CD14-positive monocyte (primary cell): ENCODE measurements around the gene CPA2. TPM values are rescaled to one million over a fixed set of nuclear protein-coding genes. Genes with fewer than 3 reads are reported as not detected.
"Not testable (repeated sequence)": the region's sequence is repeated elsewhere in the genome, so short reads cannot be mapped to it uniquely, and the experiment has no call there.

Experiments used
- DNase-seq, 3 donors: peaks; one replicate each; pipeline ENCODE4 v3.0.0-alpha.2; 2011 to 2022
- H2AFZ ChIP-seq: 2 replicates; pipeline ENCODE4 v1.6.0; 2012; ENCODE audit warnings: mild to moderate bottlenecking, low read depth, low read length, inconsistent platforms; ENCODE audit not compliant: insufficient read depth, poor library complexity, severe bottlenecking
- H3K27ac ChIP-seq, 2 donors: 1 replicate in 1 of 2; 2 replicates in 1 of 2; pipeline ENCODE4 v1.5.1; 2012 to 2013; ENCODE audit warnings: low read length in 2 of 2, control low read depth in 1 of 2, inconsistent platforms in 1 of 2, low read depth in 1 of 2, mild to moderate bottlenecking in 1 of 2
- H3K27me3 ChIP-seq, 2 donors: one replicate each; pipeline versions ENCODE4 v1.6.0 to v1.6.1; 2011 to 2013; ENCODE audit warnings: low read length in 2 of 2; ENCODE audit not compliant: control insufficient read depth in 2 of 2, insufficient read depth in 2 of 2
- H3K36me3 ChIP-seq, 2 donors: replicated peaks in 1 of 2; 1 replicate in 1 of 2; 2 replicates in 1 of 2; pipeline versions ENCODE4 v1.5.1 to v1.6.1; 2012 to 2013; ENCODE audit warnings: low read length in 2 of 2, control low read depth in 1 of 2, inconsistent platforms in 1 of 2, mild to moderate bottlenecking in 1 of 2; ENCODE audit not compliant: insufficient read depth in 2 of 2, control insufficient read depth in 1 of 2
- H3K4me1 ChIP-seq, 2 donors: 1 replicate in 1 of 2; 2 replicates in 1 of 2; pipeline versions ENCODE4 v1.5.1 to v1.6.1; 2012 to 2013; ENCODE audit warnings: low read length in 2 of 2, control low read depth in 1 of 2, inconsistent platforms in 1 of 2, mild to moderate bottlenecking in 1 of 2, moderate library complexity in 1 of 2; ENCODE audit not compliant: insufficient read depth in 2 of 2, control insufficient read depth in 1 of 2
- H3K4me2 ChIP-seq: replicated peaks from 2 replicates; pipeline ENCODE3; 2012; ENCODE audit warnings: low read length, moderate library complexity, mild to moderate bottlenecking; ENCODE audit not compliant: poor library complexity, severe bottlenecking; ENCODE audit errors: extremely low read depth
- H3K4me3 ChIP-seq, 3 experiments: fragments of 200-600 bp in 1 of 3; sonication (generic) in 1 of 3; replicated peaks in 1 of 3; 1 replicate in 2 of 3; 2 replicates in 1 of 3; pipeline ENCODE4 v1.5.1; 2011 to 2013; ENCODE audit warnings: low read length in 3 of 3, mild to moderate bottlenecking in 3 of 3, control low read depth in 2 of 3, low read depth in 2 of 3, inconsistent platforms in 1 of 3, moderate library complexity in 1 of 3
- H3K79me2 ChIP-seq: 2 replicates; pipeline ENCODE4 v1.6.0; 2012; ENCODE audit warnings: mild to moderate bottlenecking, control low read depth, inconsistent platforms, low read length, moderate library complexity; ENCODE audit not compliant: insufficient read depth
- H3K9ac ChIP-seq: 2 replicates; pipeline ENCODE4 v1.6.0; 2017; ENCODE audit warnings: low read length, mild to moderate bottlenecking; ENCODE audit not compliant: insufficient read depth, poor library complexity, severe bottlenecking
- H3K9me3 ChIP-seq, 2 donors: replicated peaks in 1 of 2; 1 replicate in 1 of 2; 2 replicates in 1 of 2; pipeline versions ENCODE4 v1.5.1 to v1.6.1; 2012 to 2013; ENCODE audit warnings: low read length in 2 of 2, control low read depth in 1 of 2; ENCODE audit not compliant: control insufficient read depth in 1 of 2, insufficient read depth in 1 of 2
- H4K20me1 ChIP-seq: 2 replicates; pipeline ENCODE4 v1.6.0; 2012; ENCODE audit warnings: mild to moderate bottlenecking, low read length, control low read depth, moderate library complexity; ENCODE audit not compliant: insufficient read depth
- H3K27ac Mint-ChIP-seq, 7 donors: one replicate each; pipeline ENCODE4 v1.8.0; 2020; ENCODE audit warnings: mild to moderate bottlenecking in 7 of 7, mixed read lengths in 7 of 7, moderate library complexity in 6 of 7, inconsistent platforms in 2 of 7
- H3K27me3 Mint-ChIP-seq, 3 donors: one replicate each; pipeline ENCODE4 v1.8.0; 2021 to 2022; ENCODE audit warnings: low read depth in 3 of 3, mild to moderate bottlenecking in 3 of 3, mixed read lengths in 3 of 3, moderate library complexity in 3 of 3, inconsistent platforms in 1 of 3
- H3K36me3 Mint-ChIP-seq, 2 donors: one replicate each; pipeline ENCODE4 v1.8.0; 2020; ENCODE audit warnings: mixed read lengths in 2 of 2, inconsistent platforms in 1 of 2, mild to moderate bottlenecking in 1 of 2
- H3K4me1 Mint-ChIP-seq: one replicate; pipeline ENCODE4 v1.8.0; 2020; ENCODE audit warnings: mild to moderate bottlenecking, mixed read lengths
- H3K4me3 Mint-ChIP-seq, 2 donors: one replicate each; pipeline ENCODE4 v1.8.0; 2020; ENCODE audit warnings: mild to moderate bottlenecking in 2 of 2, mixed read lengths in 2 of 2, moderate library complexity in 1 of 2
- H3K9me3 Mint-ChIP-seq, 7 donors: one replicate each; pipeline ENCODE4 v1.8.0; 2020 to 2022; ENCODE audit warnings: mixed read lengths in 7 of 7, mild to moderate bottlenecking in 6 of 7, moderate library complexity in 6 of 7, inconsistent platforms in 2 of 7
- CTCF ChIP-seq: fragments of 200-600 bp; IDR thresholded peaks from one replicate; pipeline ENCODE4 v1.8.0; 2022; ENCODE audit warnings: antibody characterized with exemption, mild to moderate bottlenecking
- WGBS: methylation state at CpG from one replicate; pipeline ENCODE4 v1.1.5; 2013; ENCODE audit warnings: missing lambda C conversion rate; ENCODE audit not compliant: insufficient coverage; 5-methylcytosine and 5-hydroxymethylcytosine counted together
- intact Hi-C, 2 donors: fragments of 100-400 bp; cut with micrococcal nuclease; formaldehyde crosslinking; loops; one replicate each; pipeline versions ENCODE4 v1.15.0 to v1.15.1; 2023
- polyA plus RNA-seq, 3 donors: library from polyadenylated mRNA; depleted of rRNA in 1 of 3; unstranded in 2 of 3; stranded (reverse) in 1 of 3; fragments of 300-500 nt in 2 of 3; fragments of >200 nt in 1 of 3; fragmentation: Illumina TruSeq in 2 of 3; gene quantifications; 1 replicate in 2 of 3; 2 replicates in 1 of 3; pipeline ENCODE4 v1.2.3, GENCODE V29; 2012 to 2021

CPA2 gene
- polyA plus RNA-seq, 3 donors, result not detected

GRCh38 chr7:130223646-130224045 is 43.0 kb upstream of the CPA2 start:
- WGBS, result no CpG with 5 or more reads among the region's 1 CpG
- no peaks in the 10 kb centered on the region for H4K20me1 ChIP-seq
- no peak overlapping the region for H3K4me3 Mint-ChIP-seq
- peaks cover 2 to 12% (median 5%) of the 10 kb centered on the region in 7 donors for H3K9me3 Mint-ChIP-seq
- H3K36me3 ChIP-seq, result no peaks in the 10 kb centered on the region
- H3K27me3 Mint-ChIP-seq, result peaks cover 0 to 3% (median 2%) of the 10 kb centered on the region in 3 donors
- no peak overlapping the region for H3K4me3 ChIP-seq
- intact Hi-C loops, result no loop called here
- H3K27me3 ChIP-seq, result no peaks in the 10 kb centered on the region
- no peak for DNase-seq
- H3K79me2 ChIP-seq, result no peaks in the 10 kb centered on the region
- H3K4me2 ChIP-seq, result no peak overlapping the region
- no peak overlapping the region for H3K27ac ChIP-seq
- H2AFZ ChIP-seq, result no peak overlapping the region
- H3K27ac Mint-ChIP-seq, result peak overlapping the region in 1 of 7 donors; percentile 15
- no peak for TF ChIP-seq CTCF
- no peaks in the 10 kb centered on the region for H3K36me3 Mint-ChIP-seq
- no peaks in the 10 kb centered on the region for H3K9me3 ChIP-seq
- no peaks in the 10 kb centered on the region for H3K4me1 ChIP-seq
- no peaks in the 10 kb centered on the region for H3K4me1 Mint-ChIP-seq
- no peak overlapping the region for H3K9ac ChIP-seq

- WGBS, result no CpG with 5 or more reads among the region's 5 CpGs
- H3K9me3 ChIP-seq, result no peaks in the 10 kb centered on the region
- Mint-ChIP-seq H3K4me1 (no peaks in the 10 kb centered on the region), H3K27me3 (peaks cover 0 to 3% (median 2%) of the 10 kb centered on the region in 3 donors), H3K36me3 (no peaks in the 10 kb centered on the region), H3K9me3 (peaks cover 2 to 12% (median 5%) of the 10 kb centered on the region in 7 donors), H3K27ac (no peak overlapping the region), H3K4me3 (no peak overlapping the region)
- no peak overlapping the region for H3K9ac ChIP-seq
- no peak overlapping the region for H3K4me3 ChIP-seq
- no peaks in the 10 kb centered on the region for H3K79me2 ChIP-seq
- no peak overlapping the region for H3K27ac ChIP-seq
- no peak for TF ChIP-seq CTCF
- no peak overlapping the region for H2AFZ ChIP-seq
- H3K4me2 ChIP-seq, result no peak overlapping the region
- no peaks in the 10 kb centered on the region for H3K4me1 ChIP-seq
- H4K20me1 ChIP-seq, result no peaks in the 10 kb centered on the region
- no peaks in the 10 kb centered on the region for H3K27me3 ChIP-seq
- H3K36me3 ChIP-seq, result no peaks in the 10 kb centered on the region
- intact Hi-C loops, result no loop called here
- DNase-seq, result no peak
These were observed 42.5 kb upstream of the CPA2 start for GRCh38 chr7:130224210-130224609.

GRCh38 chr7:130224923-130225322 is 41.7 kb upstream of the CPA2 start:
- H3K36me3 ChIP-seq, H3K4me3 Mint-ChIP-seq, H3K27me3 Mint-ChIP-seq, H3K79me2 ChIP-seq, H3K9ac ChIP-seq, H3K4me1 Mint-ChIP-seq, H4K20me1 ChIP-seq, intact Hi-C loops, H2AFZ ChIP-seq, DNase-seq, H3K4me1 ChIP-seq, H3K27me3 ChIP-seq, H3K36me3 Mint-ChIP-seq, H3K4me2 ChIP-seq, H3K9me3 ChIP-seq, H3K27ac ChIP-seq, H3K4me3 ChIP-seq: not testable (repeated sequence)
- 92% methylated on average over 2 of the region's 3 CpGs for WGBS
- Mint-ChIP-seq H3K27ac (peak overlapping the region in 1 of 7 donors; percentile 47), H3K9me3 (peaks cover 2 to 12% (median 5%) of the 10 kb centered on the region in 7 donors)
